ENCODE measurements around the gene AKR1B15.
"Not testable (repeated sequence)": the region's sequence is repeated elsewhere in the genome, so short reads cannot be mapped to it uniquely, and the experiment has no call there.

AKR1B15 gene

DNA sequence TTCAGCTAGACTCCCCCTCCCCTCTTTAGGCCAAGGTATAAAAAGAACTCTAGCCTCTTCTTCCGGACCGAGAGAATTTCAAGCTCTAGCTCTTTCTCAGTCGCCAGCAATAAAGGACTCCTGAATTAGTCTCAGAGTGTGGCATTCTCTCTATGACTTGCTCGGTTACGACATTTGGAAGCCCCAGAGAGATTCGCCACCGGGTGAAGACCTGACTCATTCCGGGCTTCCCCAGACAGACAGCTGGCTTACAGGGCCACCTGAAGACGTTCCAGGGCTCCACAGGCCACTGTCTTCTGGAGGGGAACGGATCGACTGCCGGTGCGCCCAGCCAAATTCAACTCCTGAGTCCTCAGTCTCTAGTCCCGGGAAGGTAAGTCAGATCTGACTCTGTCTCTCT lies at the start of gene AKR1B15:
Gene AKR1B15, plus strand, starts transcription at position 234 of the 400 bp plus-strand sequence. CDS start 15,510 bp downstream, outside the sequence.
- DNase-seq (ENCODE audit: low read depth): peak; percentile 18

DNA sequence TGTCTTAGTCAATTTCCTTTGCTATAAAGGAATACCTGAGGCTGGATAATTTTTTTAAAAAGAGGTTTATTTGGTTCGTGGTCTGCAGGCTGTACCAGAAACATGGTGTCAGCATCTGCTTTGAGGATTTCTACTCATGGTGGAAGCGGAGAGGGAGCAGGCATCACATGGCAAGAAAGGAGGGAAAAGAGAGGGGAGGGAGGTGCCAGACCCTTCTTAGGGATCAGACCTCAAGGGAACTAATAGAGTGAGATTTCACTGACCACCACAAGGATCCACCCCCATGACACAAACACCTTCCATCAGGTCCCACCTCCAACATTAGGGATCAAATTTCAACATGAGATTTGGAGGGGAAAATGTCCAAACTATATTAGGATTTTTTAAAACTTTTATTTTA lies 48.5 kb upstream of the AKR1B15 start:
- DNase-seq (ENCODE audit: low read depth): no peak

DNA sequence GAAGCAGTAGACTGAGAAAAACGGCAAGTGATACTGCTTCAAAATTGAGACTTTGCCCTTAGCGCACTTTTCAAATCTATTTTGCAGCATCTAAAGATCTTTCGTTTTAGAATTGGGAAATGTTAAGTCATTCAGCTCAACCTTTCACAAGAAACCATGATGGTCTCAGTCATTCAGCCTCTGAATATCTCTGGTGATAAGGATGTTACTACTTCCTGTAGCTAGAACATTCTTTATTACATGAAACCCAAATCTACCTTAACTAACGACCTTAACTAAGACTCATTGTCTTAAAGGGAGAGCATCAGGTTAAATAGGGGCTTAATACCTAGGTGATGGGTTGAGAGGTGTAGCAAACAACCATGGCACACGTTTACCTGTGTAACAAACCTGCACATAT lies 47.9 kb upstream of the AKR1B15 start:
- no peak for DNase-seq (ENCODE audit: low read depth)

DNA sequence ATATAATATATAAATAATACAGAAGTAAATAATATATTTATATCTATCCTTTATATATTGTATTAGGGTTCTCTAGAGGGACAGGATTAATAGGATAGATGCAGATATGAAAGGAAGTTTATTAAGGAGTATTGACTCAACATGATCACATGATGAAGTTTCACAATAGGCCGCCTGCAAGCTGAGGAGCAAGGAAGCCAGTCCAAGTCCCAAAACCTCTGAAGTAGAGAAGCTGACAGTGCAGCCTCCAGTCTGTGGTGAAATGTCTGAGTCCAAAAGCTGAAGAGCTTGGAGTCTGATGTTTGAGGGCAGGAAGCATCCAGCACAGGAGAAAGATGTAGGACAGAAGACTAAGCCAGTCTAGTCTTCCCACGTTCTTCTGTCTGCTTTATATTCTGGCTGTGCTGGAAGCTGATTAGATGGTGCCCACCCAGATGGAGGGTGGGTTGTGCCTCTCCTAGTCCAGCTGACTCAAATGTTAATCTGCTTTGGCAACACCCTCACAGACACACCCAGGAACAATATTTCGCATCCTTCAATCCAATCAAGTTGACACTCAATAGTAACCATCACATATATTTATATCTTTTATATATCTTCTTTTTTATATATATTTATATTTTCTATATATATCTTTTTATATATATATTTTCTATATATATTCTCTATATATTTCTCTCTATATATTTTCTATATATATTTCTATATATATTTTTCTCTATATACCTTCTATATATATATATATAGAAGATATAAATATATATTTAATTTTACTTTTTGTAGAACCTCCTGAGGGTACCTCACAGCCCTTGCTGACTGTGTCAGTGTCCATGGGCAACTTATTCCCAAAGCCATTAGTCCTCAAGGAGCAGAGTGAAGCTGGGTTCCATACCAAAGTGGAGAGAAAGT lies 46.2 kb upstream of the AKR1B15 start:
- DNase-seq (ENCODE audit: low read depth): no peak

DNA sequence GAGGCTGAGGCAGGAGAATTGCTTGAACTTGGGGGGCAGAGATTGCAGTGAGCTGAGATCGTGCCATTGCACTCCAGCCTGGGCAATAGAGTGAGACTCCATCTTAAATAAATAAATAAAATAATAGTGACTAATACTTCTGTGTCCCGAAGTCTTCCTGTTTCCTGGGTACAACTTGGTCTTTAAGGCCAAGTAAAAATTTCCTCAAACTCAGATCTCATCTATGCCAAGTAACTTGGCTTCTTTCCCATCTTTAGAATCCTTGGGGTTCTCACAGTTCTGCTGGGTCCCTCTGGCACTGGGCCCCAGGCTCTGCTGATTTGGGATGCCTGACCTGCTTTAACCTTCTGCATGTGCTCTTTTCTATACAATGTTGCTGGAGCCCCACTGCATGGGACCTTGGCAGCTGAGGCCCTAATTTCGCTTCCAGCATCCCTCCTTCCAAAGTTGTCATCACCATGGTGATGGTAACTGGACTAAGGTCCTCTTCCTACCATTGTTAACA lies 44.2 kb upstream of the AKR1B15 start:
- no peak for DNase-seq (ENCODE audit: low read depth)

DNA sequence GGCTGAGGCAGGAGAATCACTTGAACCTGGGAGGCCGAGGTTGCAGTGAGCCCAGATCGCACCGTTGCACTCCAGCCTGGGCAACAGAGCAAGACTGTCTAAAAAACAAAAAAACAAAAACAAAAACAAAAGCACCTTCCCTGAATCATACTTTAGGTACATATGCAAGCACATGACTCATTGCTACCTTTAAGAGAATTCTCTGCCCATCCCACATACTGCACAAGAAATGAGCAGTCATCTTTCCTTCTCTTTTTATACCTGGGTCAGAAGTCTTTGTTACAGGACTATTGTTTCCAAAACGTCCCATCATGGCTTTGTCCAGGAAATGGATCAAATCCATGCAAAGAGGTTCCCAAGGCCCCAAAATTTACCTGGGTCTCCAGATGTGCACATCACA lies 43.1 kb upstream of the AKR1B15 start:
- DNase-seq (ENCODE audit: low read depth): no peak

DNA sequence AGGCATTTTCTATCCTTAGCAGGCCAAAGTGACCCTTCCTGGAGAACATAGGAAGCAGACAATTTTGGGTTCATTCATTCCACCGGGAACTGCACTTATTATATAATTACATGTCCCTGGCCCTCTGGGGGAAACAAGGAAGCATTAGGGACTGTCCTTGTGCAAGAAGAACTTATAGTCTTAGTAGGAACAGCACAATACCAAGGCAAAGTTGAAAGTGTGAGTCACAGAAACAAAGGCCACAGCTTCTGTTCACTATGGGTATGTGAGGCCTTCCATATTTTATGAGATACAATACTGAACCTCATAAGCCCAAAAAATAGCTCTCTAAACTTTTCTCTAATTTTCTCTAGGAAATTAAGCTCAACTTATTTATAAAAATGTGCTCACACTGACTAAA lies 39.9 kb upstream of the AKR1B15 start:
- no peak for DNase-seq (ENCODE audit: low read depth)

DNA sequence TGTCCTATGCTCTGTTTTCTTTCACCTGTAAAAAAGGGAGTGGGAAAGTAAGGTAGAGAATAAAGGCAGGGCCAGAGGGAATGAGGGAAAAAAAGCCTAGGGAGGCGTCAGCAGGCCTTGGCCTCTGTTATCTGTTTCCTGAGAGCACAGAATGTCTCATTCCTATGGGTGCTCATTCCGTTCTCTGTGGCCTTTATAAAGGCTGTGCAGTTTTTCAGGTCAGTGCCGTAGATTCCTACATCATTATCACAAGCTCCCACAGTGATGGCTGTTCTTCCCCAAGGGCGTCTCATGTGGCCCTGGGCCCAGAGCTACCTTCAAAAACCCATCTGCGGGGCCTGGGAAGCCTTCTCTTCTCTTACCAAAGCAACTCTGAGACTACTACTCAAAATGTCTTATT lies 38.3 kb upstream of the AKR1B15 start:
- no peak for DNase-seq (ENCODE audit: low read depth)

DNA sequence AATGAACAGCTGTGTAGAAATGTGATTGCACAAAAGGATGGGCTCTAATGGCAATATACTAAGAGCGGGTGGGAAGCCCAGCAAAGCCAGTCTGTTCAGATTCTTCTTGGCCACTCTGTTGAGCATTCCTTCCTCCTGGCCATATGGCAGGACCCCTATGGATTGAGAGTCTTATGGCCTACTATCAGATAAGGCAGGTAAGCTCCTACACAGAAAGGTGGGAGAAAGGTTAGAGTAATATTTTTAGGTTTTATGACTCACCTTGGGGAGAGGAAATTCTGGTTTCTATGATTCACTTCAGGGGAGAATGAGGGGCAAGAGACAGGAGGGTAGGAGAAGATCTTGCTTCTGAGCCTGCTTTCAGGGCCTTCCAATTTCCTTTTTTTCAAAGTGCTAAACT lies 36.6 kb upstream of the AKR1B15 start:
- no peak for DNase-seq (ENCODE audit: low read depth)

DNA sequence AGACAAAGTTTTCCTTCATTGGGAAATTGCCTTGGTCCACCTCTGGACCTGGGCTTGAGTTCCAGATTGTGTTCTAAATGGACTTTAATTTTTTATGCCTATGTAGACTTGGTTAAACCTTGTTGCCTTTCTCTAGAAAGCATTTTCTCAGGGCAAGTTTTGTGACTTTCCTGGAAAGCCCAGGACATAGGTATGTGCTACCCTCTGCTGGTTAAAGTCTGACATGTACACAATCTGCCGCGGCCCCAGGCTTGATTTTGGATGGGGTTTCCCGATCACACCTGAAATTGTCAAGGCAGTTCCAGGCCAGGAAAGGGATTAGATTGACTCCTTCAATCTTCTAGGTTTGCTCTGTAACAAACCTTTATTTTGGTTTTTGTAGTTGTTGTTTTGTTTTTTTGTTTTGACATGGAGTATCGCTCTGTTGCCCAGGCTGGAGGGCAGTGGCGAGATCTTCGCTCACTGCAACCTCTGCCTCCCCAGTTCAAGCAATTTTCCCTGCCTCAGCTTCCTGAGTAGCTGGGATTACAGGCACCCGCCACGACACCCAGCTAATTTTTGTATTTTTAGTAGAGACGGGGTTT lies 35.6 kb upstream of the AKR1B15 start:
- DNase-seq (ENCODE audit: low read depth): peak; percentile 8

DNA sequence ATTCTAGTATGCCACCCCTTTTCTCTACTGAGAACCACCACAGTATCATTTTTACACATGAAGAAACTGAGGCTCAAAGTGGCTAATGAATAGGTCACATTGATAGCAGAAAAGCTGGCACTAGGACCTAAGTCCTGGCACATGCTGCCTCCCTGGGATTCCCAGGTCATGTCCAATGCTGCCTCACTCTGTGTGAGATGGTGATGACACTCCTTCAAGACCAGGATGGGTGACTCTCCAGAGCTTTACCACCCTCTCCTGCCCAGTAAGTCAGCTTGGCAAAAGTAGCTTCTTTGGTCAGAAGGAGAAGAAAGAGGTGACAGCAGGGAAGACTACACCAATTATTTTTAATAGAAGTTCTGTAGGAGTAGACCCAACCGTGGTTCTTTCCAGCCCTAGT lies 34.8 kb upstream of the AKR1B15 start:
- DNase-seq (ENCODE audit: low read depth): no peak

DNA sequence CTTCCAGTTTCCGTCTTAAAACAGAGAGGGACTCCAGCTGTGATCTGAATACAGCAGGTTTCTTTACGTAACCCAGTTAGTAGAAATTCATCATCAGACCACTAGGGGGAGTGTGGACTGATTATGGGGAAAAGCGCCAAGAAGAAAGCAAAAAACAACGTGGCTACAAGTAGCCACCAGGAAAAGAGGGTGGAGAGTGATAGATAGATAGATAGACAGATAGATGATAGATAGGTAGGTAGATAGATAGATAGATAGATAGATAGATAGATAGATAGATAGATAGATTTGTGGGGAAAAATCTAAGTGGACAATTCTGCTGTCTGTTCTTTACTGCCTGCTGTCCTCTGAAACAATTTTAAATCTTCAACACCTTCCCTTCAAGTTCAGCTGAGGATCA lies 34.2 kb upstream of the AKR1B15 start:
- no peak for DNase-seq (ENCODE audit: low read depth)

DNA sequence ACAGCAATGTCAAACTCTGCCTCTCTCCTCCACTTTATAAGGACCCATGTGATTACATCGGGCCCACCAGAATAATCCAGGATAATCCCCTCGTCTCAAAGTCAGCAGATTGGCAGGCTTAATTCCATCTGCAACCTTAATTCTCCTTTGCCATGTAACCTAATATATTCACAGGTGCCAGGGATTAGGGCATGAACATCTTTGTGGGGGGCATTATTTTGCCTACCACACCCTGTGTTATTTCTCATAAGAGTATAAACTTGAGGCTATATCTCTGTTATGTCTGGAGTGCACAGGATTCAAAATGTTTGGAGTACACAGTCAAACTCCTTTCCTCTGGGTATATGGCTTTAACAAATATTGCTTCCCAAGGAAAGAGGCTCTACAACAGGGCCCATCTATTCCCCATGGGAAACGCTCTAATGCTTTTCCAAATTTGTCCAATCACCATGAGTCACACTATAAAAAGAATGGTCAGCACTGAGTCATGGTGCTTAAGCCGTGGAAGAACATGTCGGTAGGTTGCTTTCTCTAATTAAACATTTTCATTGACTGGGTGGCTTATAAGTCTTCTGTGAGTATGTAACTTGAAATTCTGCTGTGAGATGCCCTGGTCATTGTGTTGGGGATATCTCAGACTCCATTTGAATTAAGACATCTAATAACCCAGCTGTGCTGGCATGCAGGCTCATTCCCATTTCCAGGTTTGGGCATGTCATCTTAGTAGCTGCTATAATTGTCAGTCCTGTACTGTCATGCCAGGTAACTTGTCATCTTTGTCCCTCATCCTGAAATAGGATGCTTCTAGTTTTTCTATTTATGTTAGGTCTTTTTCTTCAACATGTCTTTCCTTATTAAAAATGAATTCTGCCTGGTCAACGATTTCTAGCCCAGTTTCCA lies 33.1 kb upstream of the AKR1B15 start:
- no peak for DNase-seq (ENCODE audit: low read depth)

DNA sequence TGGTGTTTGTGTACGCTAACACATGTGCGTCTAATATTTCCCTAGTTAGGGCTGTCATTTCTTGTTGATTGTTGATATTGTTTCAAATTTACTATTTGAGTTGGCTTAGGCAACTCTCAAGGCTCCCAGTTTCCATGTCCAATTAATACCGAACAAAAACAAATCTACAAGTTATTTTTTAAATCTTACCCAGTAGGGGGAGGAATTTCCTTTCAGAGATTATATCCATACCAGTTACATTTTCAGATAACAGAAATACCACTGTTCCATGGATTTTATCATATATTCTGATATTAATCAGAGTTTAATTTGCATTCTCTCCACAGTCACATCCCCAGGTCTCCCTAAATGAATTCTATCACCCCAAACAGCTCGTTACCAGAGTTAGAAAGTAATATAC lies 28.8 kb upstream of the AKR1B15 start:
- no peak for DNase-seq (ENCODE audit: low read depth)

DNA sequence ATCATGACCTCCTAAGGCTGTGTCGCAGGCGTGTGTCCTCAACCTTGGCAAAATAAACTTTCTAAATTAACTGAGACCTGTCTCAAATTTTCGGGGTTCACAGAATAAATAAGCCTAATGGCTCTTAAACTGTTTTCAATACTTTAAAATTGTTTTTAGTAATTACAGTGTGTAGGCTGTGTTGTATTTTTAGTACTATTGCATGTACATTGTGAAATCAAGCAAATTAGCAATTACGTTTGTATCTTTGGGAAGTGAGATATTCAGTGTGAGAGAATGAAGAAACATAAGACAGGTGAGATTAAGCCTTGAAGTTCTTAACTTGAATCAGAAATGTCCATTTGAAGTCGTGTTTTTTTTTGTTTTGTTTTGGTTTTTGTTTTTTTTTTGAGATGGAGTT lies 26.3 kb upstream of the AKR1B15 start:
- DNase-seq (ENCODE audit: low read depth): no peak

DNA sequence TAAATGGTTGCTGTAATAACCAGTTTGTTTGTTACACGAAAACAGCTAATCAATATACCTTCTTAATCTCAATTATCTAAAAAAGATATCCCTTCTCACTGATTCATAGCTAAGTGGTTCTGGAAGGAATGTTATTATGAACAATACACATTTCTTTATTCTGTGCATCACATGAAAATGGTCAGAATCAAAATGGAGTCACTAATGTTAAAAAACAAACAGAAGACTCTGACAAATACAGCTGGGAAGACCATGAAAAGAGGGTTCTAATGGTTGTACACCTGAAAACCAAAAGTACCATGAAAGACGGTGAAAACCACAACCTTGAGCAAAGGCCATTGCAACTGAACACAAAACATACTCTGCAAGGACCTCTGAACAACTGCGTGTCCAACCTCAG lies 23.5 kb upstream of the AKR1B15 start:
- not testable (repeated sequence) for DNase-seq (ENCODE audit: low read depth)

DNA sequence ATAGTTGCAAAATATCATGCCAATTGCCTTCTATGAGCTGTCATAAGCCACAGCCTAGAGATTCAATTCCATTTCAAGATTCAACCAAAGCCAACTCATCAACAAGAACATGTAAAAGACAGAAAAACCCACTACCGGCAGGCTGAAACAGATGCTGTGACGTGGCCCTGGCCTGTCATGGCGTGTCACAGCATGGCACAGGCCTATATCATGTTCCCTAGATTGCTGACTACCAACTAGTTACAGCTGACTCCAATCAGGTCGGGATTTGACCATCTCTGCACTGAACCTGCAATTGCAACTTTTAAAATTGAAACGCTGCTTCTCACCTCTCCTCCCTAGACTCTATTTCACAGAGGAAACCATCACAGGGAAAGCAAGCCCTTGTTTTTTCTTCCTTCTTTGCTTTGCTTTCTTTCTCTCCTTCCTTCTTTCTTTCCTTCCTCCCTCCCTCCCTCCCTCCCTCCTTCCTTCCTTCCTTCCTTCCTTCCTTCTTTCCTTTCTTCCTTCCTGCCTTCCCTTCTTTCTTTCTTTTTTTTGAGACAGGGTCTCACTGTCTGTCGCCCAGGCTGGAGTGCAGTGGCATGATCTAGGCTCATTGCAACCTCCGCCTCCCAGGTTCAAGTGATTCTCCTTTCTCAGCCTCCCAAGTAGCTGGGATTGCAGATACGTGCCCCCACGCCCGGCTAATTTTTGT lies 22.2 kb upstream of the AKR1B15 start:
- DNase-seq (ENCODE audit: low read depth): not testable (repeated sequence)

DNA sequence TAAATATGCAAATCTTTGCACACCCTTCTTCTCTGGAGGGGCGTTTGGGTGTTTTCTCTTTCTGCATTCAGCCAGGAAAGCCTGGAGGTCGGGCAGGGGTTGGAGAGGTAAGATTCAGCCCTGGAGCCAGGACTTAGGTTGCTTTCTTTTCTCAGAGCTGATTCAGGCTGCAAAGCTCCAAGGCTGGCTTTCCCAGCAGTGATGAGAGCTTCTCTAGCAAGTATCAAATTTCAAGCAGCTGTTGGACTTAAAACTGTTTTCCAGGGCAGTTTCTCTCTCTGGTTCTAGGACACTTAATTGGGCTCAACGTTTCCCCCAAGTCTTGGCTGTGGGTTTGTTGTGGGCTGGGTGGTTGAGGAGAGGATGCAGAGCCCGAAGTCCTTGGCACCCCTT lies 20.9 kb upstream of the AKR1B15 start:
- no peak for DNase-seq (ENCODE audit: low read depth)

DNA sequence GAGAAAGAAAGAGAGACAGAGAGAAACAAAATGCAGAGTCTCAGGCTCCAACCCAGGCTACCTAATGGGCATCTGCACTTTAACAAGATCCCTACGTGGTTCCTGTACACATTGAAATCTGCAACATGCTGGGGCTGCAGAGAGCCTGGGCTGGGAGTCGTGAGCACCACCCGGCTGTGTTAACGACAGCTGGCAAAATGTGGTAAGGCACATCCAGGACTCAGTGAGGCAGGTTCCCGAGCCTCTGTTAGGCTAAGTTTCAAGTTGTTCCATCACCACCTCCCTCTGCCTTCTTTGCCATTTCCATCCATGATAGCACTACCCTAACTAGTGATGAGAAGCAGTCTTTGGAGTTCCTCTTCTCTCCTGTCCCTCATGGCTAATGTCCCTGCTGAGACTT lies 20.2 kb upstream of the AKR1B15 start:
- no peak for DNase-seq (ENCODE audit: low read depth)

DNA sequence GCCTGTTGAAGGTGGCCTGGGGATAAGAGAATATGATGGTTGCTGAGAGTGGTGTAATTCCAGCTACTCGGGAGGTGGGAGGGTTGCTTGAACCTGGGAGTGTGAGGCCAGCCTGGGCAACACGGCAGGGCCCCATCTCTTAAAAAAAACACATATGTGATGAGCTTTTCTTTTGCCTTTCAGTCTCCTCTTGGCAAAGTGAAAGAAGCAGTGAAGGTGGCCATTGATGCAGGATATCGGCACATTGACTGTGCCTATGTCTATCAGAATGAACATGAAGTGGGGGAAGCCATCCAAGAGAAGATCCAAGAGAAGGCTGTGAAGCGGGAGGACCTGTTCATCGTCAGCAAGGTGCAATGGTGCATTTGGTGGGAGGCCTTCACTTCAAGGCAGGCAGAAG lies 18.4 kb upstream of the AKR1B15 start:
- no peak for DNase-seq (ENCODE audit: low read depth)

DNA sequence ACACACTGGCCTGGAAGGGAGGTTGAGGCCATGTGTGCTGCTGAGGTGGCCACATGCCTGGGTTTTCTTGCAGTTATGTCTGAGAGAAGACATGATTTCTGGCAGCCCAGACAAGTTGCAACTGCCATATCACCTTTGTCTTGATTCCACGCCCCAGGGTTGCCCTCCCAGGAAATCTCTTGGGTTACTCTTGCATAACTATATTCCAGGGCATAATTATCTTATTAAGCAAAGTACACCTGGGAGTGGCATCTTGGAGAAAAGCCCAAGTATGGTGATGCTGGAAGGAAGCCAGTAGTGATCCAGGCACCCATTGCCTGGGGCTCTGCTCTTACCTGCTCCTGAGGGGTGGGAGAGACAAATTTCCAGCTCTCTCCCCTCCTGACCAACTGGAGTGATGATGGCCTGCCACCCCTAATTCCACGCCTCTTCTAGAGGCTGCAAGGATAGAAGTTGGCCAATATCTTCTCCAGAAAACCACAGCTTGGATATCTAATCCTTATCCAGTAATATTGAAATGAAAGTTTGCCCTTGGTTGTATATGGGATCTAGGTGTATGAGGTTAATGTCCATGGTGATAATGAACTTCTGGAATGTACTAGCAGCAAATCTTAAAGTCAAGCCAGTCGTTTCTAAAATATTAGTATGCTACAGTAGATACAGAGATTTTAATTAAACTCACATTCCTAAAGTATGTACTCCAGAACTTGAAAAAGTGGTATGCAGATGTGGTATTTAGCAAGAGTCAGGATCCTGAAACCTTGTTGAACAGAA lies 16.5 kb upstream of the AKR1B15 start:
- DNase-seq (ENCODE audit: low read depth): no peak
